Inferior parietal cortex (tissue), 1 donor: ENCODE data around the gene NOX3.
"Not testable (repeated sequence)": the region's sequence is repeated elsewhere in the genome, so short reads cannot be mapped to it uniquely, and the experiment has no call there.

Experiments
- DNase-seq: peaks from one replicate; pipeline ENCODE4 v3.0.0-alpha.2; 2016; ENCODE audit errors: extremely low spot score

Gene NOX3

GRCh38 chr6:155470979-155471616 is 15.5 kb upstream of the NOX3 start:
- not testable (repeated sequence) for DNase-seq

- DNase-seq: not testable (repeated sequence)
Observed at GRCh38 chr6:155468543-155468942, 12.9 kb upstream of the NOX3 start.

- DNase-seq: no peak
Observed at GRCh38 chr6:155466539-155466938, 10.9 kb upstream of the NOX3 start.

- DNase-seq: no peak
Observed at GRCh38 chr6:155461556-155461955, 5.9 kb upstream of the NOX3 start.

- no peak for DNase-seq
Observed at GRCh38 chr6:155454471-155454870, 1.2 kb downstream of the NOX3 start.

GRCh38 chr6:155454008-155454407 is 1.6 kb downstream of the NOX3 start:
- no peak for DNase-seq

GRCh38 chr6:155452576-155452975 is 3.1 kb downstream of the NOX3 start:
- DNase-seq: no peak

- not testable (repeated sequence) for DNase-seq
Observed at GRCh38 chr6:155451530-155451929, 4.1 kb downstream of the NOX3 start.

- no peak for DNase-seq
Observed at GRCh38 chr6:155450240-155450581, 5.4 kb downstream of the NOX3 start.

GRCh38 chr6:155449450-155450239 is 6.0 kb downstream of the NOX3 start:
- DNase-seq: no peak

- no peak for DNase-seq
Observed at GRCh38 chr6:155448668-155449449, 6.8 kb downstream of the NOX3 start.

GRCh38 chr6:155447949-155448348 is 7.7 kb downstream of the NOX3 start:
- no peak for DNase-seq

GRCh38 chr6:155444952-155445903 is 10.4 kb downstream of the NOX3 start:
- no peak for DNase-seq

- no peak for DNase-seq
Observed at GRCh38 chr6:155444120-155444917, 11.3 kb downstream of the NOX3 start.

GRCh38 chr6:155443168-155443567 is 12.5 kb downstream of the NOX3 start:
- no peak for DNase-seq

- no peak for DNase-seq
Observed at GRCh38 chr6:155442562-155442961, 13.1 kb downstream of the NOX3 start.

GRCh38 chr6:155441112-155441465 is 14.6 kb downstream of the NOX3 start:
- no peak for DNase-seq

GRCh38 chr6:155440398-155441111 is 15.1 kb downstream of the NOX3 start:
- no peak for DNase-seq

- DNase-seq: no peak
Observed at GRCh38 chr6:155439376-155439775, 16.3 kb downstream of the NOX3 start.
